NCI-H1417 treated with DMSO at 0.1 percent for 48 hours (cell line): Measurements from ENCODE around the gene PRKCD.
"Not testable (repeated sequence)": the region's sequence is repeated elsewhere in the genome, so short reads cannot be mapped to it uniquely, and the experiment has no call there.

ENCODE experiments used
- DNase-seq: peaks from one replicate; lab custom pipeline; 2025; lab: John Stamatoyannopoulos, UW

The PRKCD gene

DNA sequence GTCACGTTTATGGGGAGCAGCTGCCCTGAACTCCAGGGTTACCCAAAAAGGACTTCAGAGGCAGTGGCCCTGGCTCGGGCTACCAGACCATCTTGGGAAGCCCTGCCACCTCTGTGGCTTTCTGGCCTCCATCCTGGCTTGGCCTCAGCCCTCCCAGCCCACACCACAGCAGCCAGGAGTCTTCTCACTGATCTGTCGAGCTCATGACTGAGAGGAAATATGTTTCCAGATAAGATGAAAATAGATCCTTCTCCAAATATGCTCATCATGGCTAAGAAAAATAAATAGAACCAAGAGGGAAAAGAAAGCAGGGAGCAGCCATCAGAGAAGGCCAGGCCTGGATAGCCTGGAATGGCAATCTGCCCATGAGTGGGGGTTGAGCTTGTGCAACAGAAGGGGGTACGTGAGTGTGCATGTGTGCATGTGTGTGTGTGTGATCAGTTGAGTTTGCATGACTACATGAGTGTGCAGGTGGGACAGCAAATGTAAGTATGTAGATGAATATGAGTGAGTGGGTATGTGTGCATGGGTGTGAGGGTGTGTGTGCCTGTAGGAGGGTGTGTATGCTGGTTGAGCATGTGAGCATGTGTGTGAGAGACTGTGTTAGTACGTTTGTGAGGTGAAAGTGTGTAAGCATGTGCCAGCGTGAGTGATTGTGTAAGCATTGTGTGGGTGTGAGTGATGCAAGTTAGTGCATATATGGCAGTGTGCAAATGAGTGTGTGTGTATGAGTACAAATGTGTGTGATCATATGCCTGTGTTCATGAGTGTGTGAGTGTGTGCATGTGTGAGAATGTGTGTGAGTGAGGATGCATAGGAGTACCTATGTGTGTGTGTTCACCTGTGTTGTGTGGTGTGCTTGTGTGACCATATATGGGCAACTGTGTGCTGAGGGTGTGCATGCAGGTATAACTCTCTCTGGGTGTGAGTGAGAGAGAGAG, 20.8 kb upstream of the PRKCD start:
- no peak for DNase-seq

- DNase-seq = no peak
These were observed 19.9 kb upstream of the PRKCD start for GRCh38 chr3:53140847-53141845.

GRCh38 chr3:53142986-53143385, 18.0 kb upstream of the PRKCD start:
- DNase-seq = no peak

DNA sequence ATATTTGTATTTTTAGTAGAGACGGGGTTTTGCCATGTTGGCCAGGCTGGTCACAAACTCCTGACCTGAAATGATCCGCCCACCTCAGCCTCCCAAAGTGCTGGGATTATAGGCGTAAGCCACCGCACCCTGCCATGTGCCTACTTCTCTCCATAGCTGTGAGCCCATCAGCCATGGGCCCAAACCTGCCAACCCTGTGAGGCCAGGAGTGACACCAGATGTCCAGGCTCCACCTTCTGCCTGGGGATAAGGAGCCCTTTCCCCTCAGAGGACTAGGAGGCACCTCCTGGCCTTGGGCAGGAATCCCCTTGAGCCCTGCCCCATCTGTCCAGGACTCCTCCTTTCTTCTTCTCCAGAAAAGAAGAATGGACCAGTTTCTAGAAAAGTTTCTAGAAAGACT, 16.6 kb upstream of the PRKCD start:
- no peak for DNase-seq

DNA sequence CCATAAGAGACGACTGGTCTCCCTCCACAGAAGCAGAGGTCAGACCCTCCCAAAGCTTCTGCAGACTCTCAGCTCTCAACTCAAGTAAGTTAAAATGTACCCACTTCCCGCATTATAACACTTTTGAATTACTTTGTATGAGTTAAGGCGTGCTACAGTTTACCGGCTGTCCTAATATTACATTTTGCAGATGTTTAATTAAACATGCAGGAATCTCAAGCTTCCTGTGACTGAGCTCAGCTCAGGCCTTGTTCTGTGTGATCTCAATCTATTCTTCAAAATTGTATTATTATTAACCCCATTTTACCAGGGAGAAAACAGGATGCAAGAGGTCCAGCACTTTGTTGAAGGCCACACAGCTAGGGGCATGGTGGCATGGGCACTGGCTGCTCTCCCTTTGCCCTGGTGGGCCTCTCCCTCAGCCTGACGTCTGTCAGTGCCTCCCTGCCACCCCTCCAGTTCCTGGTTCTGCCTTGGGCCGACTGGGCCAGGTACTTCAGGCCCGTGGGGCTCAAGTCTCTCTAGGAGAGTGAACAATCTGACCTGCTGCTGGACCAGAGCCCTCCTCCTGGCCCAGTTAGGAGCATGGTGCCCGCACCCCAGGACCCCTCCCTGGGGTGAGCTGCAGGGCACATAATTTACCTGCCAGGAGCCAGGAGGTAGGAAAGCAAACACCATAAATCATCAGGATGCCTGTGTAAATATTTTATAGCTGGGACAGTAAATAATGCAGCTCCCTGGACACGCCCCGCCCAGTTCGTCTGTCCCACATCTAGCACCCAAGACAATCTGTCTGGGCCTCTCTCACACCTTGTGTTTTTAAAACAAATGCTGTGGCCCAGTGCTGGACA, 15.9 kb upstream of the PRKCD start:
- peak; percentile 9 for DNase-seq

GRCh38 chr3:53145713-53146080, 15.3 kb upstream of the PRKCD start:
- DNase-seq = no peak

DNA sequence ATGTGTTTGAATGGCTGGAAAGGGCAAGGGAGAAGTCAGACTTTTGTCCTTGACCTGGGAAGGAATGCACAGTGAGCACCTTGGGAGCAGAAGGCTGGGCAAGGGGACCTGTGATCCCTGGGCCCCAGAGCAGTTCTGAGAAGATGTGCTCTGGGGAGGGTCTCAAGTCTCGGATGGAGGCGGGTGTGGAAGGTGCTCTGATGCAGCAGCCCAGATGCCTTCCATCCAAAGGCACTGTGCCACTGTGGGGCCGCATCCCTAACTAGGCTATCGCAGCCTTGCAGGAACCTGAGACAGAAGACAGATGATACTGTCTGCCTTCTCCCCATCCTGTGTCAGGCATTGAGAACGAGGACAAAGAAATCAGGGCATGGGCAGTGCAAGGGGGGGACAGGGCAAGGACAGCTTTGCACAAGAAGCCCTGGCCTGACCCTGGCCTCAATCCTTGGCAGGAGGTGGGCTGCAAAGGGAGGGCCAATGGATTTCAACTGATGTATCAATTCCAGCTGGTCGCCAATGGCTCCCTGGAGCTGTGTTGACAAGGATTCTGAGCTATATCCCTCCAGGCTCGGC, 14.6 kb upstream of the PRKCD start:
- DNase-seq = no peak

DNA sequence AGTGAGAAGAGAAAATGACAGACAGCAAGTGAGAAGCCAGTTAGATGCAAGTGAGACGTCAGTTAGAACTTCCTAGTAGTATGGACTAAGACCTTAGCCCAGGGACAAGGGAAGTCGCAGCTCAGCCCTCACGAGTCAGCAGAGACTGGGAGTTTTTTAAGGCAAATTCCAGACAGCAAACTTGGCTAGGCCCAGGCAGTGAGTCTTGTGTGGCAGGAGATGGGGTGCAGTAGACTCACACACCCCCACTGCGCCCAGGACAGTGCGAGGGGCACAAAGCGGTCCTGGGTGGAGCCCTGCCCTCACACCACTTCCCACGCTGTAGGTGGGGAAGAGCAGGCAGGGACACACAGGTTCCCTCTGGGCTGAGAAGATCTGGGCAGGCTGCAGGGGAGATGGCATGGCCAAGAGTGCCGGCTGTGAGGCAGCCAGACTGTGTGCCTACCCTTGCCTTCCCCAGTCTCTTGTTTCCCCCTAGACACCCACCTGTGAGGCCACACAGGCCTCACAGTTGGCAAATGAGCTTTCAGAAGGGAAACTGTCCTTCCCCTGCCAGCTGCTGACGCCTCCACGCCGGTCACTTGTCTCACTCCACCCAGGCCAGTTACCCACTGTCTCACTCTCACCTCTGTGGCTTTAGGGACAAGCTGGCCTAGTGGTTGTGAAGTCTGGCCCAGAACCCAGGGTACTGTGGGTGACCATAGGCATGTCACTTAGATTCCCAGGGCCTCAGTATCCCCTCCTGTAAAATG, 13.7 kb upstream of the PRKCD start:
- DNase-seq = no peak

- DNase-seq = no peak
These were observed 13.1 kb upstream of the PRKCD start for GRCh38 chr3:53147903-53148400.

DNA sequence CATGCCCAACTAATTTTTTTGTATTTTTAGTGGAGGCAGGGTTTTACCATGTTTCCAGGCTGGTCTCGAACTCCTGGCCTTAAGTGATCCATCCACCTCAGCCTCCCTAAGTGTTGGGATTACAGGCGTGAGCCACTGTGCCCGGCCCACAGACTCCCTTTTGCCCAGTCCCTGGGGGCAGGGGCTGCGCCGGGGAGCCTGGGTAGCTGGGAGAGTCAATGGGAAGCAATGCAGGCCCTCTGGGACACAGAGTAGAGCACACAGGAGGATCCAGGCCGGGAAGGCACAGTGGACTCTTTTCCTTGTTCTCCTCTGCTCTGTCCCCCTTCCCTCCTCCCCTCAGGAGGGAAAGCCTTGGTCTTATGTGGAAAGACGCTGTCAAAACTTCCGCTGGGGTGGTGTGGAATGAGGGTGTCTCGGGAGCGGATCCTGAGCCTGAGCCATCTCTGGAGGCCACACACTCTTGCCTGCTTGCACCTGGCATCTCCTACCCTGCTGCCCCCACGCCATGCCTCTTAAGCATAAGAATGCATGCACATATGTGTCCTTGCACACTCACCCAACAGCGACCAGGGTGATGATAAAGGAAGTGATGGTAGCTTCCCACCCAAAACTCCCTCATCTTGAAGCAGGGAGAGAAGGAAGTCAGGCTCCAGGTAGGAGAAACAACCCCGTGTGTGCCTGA, 11.9 kb upstream of the PRKCD start:
- no peak for DNase-seq

GRCh38 chr3:53149699-53150098, 11.3 kb upstream of the PRKCD start:
- no peak for DNase-seq

DNA sequence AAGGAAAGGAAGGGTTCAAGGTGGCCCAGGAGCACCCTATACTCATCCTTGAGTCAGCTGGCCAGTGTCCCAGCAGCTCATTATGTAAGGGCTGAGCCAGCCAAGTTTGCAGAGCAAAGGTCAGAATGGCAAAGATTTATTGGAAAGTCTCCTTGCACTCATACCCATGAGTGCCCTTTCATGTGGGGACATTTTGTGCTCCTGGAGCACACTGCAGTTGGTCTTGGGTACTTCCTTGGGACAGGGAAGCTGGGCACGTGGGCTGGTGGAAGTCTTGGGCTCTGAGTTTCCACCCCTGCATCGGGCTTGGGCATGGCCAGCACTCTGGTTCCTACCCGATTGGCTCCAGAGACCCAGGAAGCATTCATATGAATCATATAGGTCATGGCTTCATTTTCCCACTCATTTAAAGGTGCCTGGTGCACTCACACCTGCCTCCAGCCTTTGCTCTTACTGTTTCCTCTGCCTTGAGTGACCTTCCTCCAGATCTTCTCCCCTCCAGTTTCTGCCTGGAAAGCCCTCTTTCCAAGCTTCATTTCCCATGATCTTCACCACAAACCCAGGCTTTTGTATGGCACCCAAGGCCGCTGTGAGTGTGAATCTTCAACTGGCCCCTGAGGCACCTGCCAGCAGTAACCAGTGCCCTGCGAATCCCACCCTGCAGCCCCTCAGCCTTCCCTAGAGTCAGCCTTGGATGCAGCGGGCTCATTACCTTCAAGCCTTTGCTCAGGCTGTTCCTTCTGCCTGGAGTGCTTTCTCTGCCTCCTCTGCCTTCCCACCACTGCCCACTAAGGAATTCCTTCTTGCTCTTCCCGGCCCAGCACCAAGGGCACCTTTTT, 10.5 kb upstream of the PRKCD start:
- no peak for DNase-seq

DNA sequence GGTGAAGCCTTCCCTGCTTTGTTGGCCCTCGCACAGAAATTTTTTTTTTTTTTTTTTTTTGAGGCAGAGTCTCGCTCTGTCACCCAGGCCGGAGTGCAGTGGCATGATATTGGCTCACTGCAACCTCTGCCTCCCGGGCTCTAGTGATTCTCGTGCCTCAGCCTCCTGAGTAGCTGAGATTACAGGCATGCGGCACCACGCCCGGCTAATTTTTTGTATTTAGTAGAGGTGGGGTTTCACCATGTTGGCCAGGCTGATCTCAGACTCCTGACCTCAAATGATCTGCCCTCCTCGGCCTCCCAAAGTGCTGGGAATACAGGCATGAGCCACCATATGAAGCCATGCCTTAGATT, 9.9 kb upstream of the PRKCD start:
- not testable (repeated sequence) for DNase-seq

DNA sequence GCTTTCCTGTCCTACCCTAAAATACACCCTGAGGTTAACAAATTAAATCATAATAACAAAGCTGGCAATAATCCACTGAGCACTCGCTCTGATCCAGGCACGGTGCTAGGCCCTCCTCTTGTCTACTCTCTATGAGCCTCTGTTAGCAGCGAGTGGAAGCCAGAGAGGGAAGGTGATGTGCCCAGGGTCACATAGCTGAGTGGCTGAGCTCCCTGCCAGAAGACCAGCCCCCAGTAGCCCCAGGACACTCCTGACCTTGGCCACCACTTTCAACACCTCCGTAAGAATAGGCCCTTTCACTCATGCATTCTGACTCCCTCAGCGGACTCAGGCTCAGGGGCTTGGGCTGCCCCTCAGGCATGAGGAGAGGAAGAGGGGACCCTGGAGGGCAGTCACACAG, 9.5 kb upstream of the PRKCD start:
- no peak for DNase-seq

GRCh38 chr3:53151870-53152660, 8.9 kb upstream of the PRKCD start:
- DNase-seq = no peak

- no peak for DNase-seq
These were observed 7.7 kb upstream of the PRKCD start for GRCh38 chr3:53153264-53153823.

DNA sequence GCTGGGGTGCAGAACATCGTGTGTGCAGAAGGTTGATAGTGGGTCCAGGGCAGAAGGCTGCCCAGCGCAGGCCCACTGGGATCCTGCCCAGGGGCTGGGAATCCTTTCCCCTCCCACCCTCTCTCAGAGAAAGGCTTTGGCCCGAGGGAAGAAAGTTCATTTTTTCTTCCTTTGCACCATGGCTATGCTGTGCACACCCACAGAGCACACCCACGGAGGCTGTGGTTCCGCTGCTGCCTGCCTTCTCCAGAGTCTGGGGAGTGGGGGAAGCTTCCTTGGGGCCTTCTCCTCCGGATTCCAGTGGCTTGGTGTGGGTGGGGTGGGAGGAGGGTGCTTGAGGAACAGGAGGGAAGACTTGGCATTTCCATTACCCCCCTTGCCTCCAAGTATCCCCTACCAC, 7.0 kb upstream of the PRKCD start:
- no peak for DNase-seq

DNA sequence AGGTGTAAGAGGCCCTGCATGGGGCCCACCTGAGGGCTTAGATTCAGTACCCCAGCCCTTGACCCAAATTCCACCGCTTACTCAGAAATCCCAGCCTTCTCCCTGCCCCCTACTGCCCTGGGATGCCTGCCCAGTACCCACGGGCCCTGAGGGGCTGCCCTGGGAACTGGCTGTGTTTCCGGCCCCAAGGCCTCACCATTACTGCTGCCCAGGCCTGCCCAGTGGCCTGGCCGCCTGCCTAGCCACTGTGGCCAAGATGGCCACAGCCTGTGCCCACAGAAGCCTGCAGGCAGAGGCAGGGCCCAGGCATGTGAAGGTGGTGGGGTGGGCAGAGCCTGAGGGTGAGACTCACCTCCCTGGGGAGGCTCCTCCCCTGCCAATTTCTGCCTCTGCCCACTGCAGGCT, 6.1 kb upstream of the PRKCD start:
- no peak for DNase-seq
